ENCODE results near the gene GEMIN5. TPM values are rescaled to one million over a fixed set of nuclear protein-coding genes. Genes with fewer than 3 reads are reported as not detected.

Gene GEMIN5
- total and polyA plus RNA-seq, 2 of the 13 experiments (the other 11 are each of a cell fraction or from before 2014, with no cell fraction given), result 6.6 to 28.6 TPM

DNA sequence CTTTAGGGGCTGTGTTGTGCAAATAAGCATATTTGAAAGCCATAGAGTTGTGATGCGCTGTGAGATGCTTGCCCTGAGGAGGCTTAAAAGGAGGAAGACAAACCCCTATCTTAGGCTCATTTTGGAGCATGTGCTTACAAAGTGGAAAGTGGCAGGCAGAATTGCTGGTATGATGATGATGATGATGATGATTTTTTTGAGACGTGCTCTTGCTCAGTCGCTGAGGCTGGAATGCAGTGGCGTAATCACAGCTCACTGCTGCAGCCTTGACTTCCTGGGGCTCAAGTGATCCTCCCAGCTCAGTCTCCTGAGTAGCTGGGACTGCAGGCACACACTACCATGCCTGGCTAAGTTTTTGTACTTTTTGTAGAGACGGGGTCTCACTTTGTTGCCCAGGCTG, 77.9 kb downstream of the GEMIN5 start (continued):
- TF ChIP-seq, protein P1, sequence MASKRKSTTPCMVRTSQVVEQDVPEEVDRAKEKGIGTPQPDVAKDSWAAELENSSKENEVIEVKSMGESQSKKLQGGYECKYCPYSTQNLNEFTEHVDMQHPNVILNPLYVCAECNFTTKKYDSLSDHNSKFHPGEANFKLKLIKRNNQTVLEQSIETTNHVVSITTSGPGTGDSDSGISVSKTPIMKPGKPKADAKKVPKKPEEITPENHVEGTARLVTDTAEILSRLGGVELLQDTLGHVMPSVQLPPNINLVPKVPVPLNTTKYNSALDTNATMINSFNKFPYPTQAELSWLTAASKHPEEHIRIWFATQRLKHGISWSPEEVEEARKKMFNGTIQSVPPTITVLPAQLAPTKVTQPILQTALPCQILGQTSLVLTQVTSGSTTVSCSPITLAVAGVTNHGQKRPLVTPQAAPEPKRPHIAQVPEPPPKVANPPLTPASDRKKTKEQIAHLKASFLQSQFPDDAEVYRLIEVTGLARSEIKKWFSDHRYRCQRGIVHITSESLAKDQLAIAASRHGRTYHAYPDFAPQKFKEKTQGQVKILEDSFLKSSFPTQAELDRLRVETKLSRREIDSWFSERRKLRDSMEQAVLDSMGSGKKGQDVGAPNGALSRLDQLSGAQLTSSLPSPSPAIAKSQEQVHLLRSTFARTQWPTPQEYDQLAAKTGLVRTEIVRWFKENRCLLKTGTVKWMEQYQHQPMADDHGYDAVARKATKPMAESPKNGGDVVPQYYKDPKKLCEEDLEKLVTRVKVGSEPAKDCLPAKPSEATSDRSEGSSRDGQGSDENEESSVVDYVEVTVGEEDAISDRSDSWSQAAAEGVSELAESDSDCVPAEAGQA (IDR thresholded peaks at IDR 0.05; ENCODE audit: low read depth), result no peak
- TF ChIP-seq, protein P1 (CRISPR knock-in tag; IDR thresholded peaks at IDR 0.05; ENCODE audit: borderline replicate concordance), result no peak
- TF ChIP-seq, protein P2, sequence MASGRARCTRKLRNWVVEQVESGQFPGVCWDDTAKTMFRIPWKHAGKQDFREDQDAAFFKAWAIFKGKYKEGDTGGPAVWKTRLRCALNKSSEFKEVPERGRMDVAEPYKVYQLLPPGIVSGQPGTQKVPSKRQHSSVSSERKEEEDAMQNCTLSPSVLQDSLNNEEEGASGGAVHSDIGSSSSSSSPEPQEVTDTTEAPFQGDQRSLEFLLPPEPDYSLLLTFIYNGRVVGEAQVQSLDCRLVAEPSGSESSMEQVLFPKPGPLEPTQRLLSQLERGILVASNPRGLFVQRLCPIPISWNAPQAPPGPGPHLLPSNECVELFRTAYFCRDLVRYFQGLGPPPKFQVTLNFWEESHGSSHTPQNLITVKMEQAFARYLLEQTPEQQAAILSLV (CRISPR knock-in tag; IDR thresholded peaks at IDR 0.05; ENCODE audit: borderline replicate concordance), result no peak
- TF ChIP-seq, protein P3, sequence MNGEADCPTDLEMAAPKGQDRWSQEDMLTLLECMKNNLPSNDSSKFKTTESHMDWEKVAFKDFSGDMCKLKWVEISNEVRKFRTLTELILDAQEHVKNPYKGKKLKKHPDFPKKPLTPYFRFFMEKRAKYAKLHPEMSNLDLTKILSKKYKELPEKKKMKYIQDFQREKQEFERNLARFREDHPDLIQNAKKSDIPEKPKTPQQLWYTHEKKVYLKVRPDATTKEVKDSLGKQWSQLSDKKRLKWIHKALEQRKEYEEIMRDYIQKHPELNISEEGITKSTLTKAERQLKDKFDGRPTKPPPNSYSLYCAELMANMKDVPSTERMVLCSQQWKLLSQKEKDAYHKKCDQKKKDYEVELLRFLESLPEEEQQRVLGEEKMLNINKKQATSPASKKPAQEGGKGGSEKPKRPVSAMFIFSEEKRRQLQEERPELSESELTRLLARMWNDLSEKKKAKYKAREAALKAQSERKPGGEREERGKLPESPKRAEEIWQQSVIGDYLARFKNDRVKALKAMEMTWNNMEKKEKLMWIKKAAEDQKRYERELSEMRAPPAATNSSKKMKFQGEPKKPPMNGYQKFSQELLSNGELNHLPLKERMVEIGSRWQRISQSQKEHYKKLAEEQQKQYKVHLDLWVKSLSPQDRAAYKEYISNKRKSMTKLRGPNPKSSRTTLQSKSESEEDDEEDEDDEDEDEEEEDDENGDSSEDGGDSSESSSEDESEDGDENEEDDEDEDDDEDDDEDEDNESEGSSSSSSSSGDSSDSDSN (CRISPR knock-in tag; IDR thresholded peaks at IDR 0.05), result no peak
- TF ChIP-seq TRIM24 (CRISPR knock-in tag; IDR thresholded peaks at IDR 0.05), result no peak

Data from HepG2 (cell line).